ENCODE results near the gene GPC6.
A peak's percentile ranks its signal among the peaks of the same experiment; 100 is the strongest.

Gene GPC6

DNA sequence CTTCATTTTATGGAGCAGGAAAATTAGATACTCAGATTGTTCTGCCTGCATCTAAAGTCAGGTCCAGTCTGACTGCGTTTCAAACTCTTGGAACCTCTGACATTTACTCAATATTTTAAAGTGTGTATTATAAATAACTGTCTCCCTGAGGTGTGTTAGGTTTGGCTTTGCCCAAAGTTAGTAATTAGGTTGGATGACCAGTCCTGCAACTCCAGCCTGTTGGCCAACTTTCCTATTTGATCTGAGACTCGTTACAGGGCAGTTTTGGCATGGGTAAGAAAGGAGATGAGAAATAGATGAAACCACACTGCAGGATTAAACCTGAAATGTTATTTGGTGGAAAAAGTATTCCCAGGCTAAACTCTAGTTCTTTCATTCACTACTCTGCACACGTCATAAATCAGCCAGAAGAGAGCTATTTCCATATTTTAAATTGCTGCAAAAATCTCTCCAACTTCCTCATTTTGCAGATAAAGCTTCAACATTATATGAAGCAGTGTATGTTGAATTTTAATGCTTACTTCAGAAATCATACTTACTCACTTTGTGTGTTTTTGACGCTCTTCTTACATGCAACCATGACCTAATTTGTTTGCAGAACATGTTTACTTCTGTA lies 895.8 kb downstream of the GPC6 start:
- Histone ChIP-seq H3K4me3 (ENCODE audit: low read length) (no peak overlapping the region), H3K4me2 (ENCODE audit: low read length) (no peak overlapping the region), H3K27me3 (ENCODE audit: insufficient read depth, low read length, poor library complexity) (no peaks in the 10 kb centered on the region), H3K79me2 (ENCODE audit: control insufficient read depth, insufficient read depth, low read length) (no peaks in the 10 kb centered on the region), H2BK120ac (ENCODE audit: low read depth, low read length) (no peak overlapping the region), H3K56ac (ENCODE audit: low read length) (no peak overlapping the region), H3K18ac (ENCODE audit: low read length) (no peak overlapping the region), H3K36me3 (ENCODE audit: control insufficient read depth, insufficient read depth, low read length) (no peaks in the 10 kb centered on the region), H4K8ac (ENCODE audit: low read depth, low read length) (no peak overlapping the region), H3K4me1 (ENCODE audit: control insufficient read depth, low read depth, low read length) (no peaks in the 10 kb centered on the region), H2BK5ac (ENCODE audit: low read length) (no peak overlapping the region), H2AK5ac (ENCODE audit: low read length) (no peak overlapping the region), H3K9ac (ENCODE audit: low read length) (no peak overlapping the region), H3K4ac (ENCODE audit: low read depth, low read length) (no peak overlapping the region), H3K27ac (ENCODE audit: low read depth, low read length) (no peak overlapping the region), H4K5ac (ENCODE audit: low read length) (no peak overlapping the region), H3K23ac (ENCODE audit: low read length) (no peak overlapping the region), H3K79me1 (ENCODE audit: low read length) (no peaks in the 10 kb centered on the region), H2BK15ac (replicated peaks; ENCODE audit: low read depth) (no peak overlapping the region)
- DNase-seq: no peak
- no CpG with 5 or more reads among the region's 4 CpGs for WGBS (ENCODE audit: extremely low coverage, insufficient coverage, low lambda C conversion rate)

DNA sequence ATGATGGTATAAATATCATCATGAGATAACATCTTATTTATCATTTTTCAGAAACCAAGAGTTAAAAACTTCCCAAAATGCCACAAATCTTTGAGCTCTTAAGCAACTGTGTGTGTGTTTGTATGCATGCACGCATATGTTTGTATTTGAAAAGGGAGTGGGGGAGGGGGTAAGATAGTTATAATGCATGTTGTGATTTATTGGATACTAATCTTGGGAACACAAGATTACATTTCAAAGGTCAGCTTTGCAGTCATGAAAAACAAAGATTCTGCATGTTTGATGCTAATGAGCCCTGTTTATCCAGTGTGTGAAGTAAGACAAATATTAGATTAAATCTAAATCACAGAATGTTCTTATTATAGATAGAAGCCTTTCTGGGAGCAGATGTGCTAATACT lies 897.0 kb downstream of the GPC6 start:
- Histone ChIP-seq H2BK5ac (ENCODE audit: low read length) (no peak overlapping the region), H3K27me3 (ENCODE audit: insufficient read depth, low read length, poor library complexity) (no peaks in the 10 kb centered on the region), H3K79me1 (ENCODE audit: low read length) (no peaks in the 10 kb centered on the region), H2AK5ac (ENCODE audit: low read length) (no peak overlapping the region), H3K23ac (ENCODE audit: low read length) (no peak overlapping the region), H2BK15ac (replicated peaks; ENCODE audit: low read depth) (no peak overlapping the region), H3K4me1 (ENCODE audit: control insufficient read depth, low read depth, low read length) (no peaks in the 10 kb centered on the region), H3K4me3 (ENCODE audit: low read length) (no peak overlapping the region), H3K4me2 (ENCODE audit: low read length) (no peak overlapping the region), H3K18ac (ENCODE audit: low read length) (no peak overlapping the region), H3K79me2 (ENCODE audit: control insufficient read depth, insufficient read depth, low read length) (no peaks in the 10 kb centered on the region), H3K56ac (ENCODE audit: low read length) (no peak overlapping the region), H3K9ac (ENCODE audit: low read length) (no peak overlapping the region), H3K36me3 (ENCODE audit: control insufficient read depth, insufficient read depth, low read length) (no peaks in the 10 kb centered on the region), H3K27ac (ENCODE audit: low read depth, low read length) (no peak overlapping the region), H2BK120ac (ENCODE audit: low read depth, low read length) (no peak overlapping the region), H4K5ac (ENCODE audit: low read length) (no peak overlapping the region), H4K8ac (ENCODE audit: low read depth, low read length) (no peak overlapping the region), H3K4ac (ENCODE audit: low read depth, low read length) (no peak overlapping the region)
- DNase-seq: no peak
- no CpG with 5 or more reads among the region's 1 CpG for WGBS (ENCODE audit: extremely low coverage, insufficient coverage, low lambda C conversion rate)

DNA sequence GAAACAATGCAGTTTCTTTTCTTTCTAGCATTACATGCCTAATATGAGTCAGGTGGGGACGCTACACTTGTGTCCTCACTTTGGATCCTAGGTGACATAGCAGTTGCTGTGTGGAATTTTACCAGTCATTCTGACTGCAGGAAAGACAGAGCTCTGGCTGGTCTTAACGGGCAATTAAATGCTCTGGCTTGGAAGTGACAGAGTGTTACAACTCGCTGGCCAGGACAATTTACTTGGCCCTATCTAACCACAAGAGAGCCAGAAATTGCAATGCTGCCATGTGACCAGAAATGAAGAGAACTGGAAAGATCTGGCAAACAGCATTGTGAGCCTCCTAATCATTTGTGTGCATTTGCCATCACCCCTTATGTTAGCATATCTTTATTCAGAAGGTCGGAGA lies 901.8 kb downstream of the GPC6 start:
- Histone ChIP-seq H2BK5ac (ENCODE audit: low read length) (no peak overlapping the region), H2BK15ac (replicated peaks; ENCODE audit: low read depth) (no peak overlapping the region), H2BK120ac (ENCODE audit: low read depth, low read length) (no peak overlapping the region), H4K8ac (ENCODE audit: low read depth, low read length) (no peak overlapping the region), H3K23ac (ENCODE audit: low read length) (no peak overlapping the region), H3K18ac (ENCODE audit: low read length) (no peak overlapping the region), H4K5ac (ENCODE audit: low read length) (no peak overlapping the region), H3K79me1 (ENCODE audit: low read length) (no peaks in the 10 kb centered on the region), H3K27me3 (ENCODE audit: insufficient read depth, low read length, poor library complexity) (no peaks in the 10 kb centered on the region), H3K36me3 (ENCODE audit: control insufficient read depth, insufficient read depth, low read length) (no peaks in the 10 kb centered on the region), H2AK5ac (ENCODE audit: low read length) (no peak overlapping the region), H3K4me3 (ENCODE audit: low read length) (no peak overlapping the region), H3K56ac (ENCODE audit: low read length) (no peak overlapping the region), H3K4me1 (ENCODE audit: control insufficient read depth, low read depth, low read length) (no peaks in the 10 kb centered on the region), H3K79me2 (ENCODE audit: control insufficient read depth, insufficient read depth, low read length) (no peaks in the 10 kb centered on the region), H3K27ac (ENCODE audit: low read depth, low read length) (no peak overlapping the region), H3K4ac (ENCODE audit: low read depth, low read length) (no peak overlapping the region), H3K4me2 (ENCODE audit: low read length) (no peak overlapping the region), H3K9ac (ENCODE audit: low read length) (no peak overlapping the region)
- WGBS (ENCODE audit: extremely low coverage, insufficient coverage, low lambda C conversion rate): no CpG with 5 or more reads among the region's 4 CpGs
- DNase-seq: peak; percentile 45

DNA sequence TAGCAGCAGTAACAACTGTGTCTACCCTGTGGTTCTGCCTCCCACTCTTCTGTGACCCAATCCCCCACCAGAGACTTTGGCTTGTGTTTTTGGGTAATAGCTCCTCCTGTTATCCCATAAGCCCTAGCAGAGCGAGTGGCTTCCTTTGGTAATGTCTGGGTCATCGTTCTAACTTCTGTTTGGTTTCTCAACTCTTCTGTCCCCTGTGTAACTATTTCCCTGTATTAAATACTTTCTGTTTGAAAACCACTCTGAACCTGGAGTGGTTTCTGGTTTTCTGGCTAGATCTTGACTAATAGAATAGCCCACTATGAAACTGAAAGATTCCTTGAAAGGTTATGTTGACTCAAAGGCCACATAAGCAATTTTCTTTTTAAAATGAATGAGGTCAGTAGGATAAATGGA lies 902.9 kb downstream of the GPC6 start:
- H3K36me3 ChIP-seq (ENCODE audit: control insufficient read depth, insufficient read depth, low read length): no peaks in the 10 kb centered on the region
- H3K4me2 ChIP-seq (ENCODE audit: low read length): no peak overlapping the region
- H4K8ac ChIP-seq (ENCODE audit: low read depth, low read length): no peak overlapping the region
- H3K9ac ChIP-seq (ENCODE audit: low read length): no peak overlapping the region
- no peaks in the 10 kb centered on the region for H3K79me1 ChIP-seq (ENCODE audit: low read length)
- no CpG with 5 or more reads among the region's 2 CpGs for WGBS (ENCODE audit: extremely low coverage, insufficient coverage, low lambda C conversion rate)
- no peak overlapping the region for H3K4me3 ChIP-seq (ENCODE audit: low read length)
- H3K79me2 ChIP-seq (ENCODE audit: control insufficient read depth, insufficient read depth, low read length): no peaks in the 10 kb centered on the region
- H2BK5ac ChIP-seq (ENCODE audit: low read length): no peak overlapping the region
- H2BK15ac ChIP-seq (replicated peaks; ENCODE audit: low read depth): no peak overlapping the region
- no peak overlapping the region for H3K23ac ChIP-seq (ENCODE audit: low read length)
- no peaks in the 10 kb centered on the region for H3K27me3 ChIP-seq (ENCODE audit: insufficient read depth, low read length, poor library complexity)
- peak overlapping the region; percentile 20 for H3K18ac ChIP-seq (ENCODE audit: low read length)
- no peaks in the 10 kb centered on the region for H3K4me1 ChIP-seq (ENCODE audit: control insufficient read depth, low read depth, low read length)
- no peak overlapping the region for H4K5ac ChIP-seq (ENCODE audit: low read length)
- H3K4ac ChIP-seq (ENCODE audit: low read depth, low read length): no peak overlapping the region
- no peak overlapping the region for H2AK5ac ChIP-seq (ENCODE audit: low read length)
- DNase-seq: no peak
- H3K27ac ChIP-seq (ENCODE audit: low read depth, low read length): no peak overlapping the region
- H3K56ac ChIP-seq (ENCODE audit: low read length): no peak overlapping the region
- no peak overlapping the region for H2BK120ac ChIP-seq (ENCODE audit: low read depth, low read length)

DNA sequence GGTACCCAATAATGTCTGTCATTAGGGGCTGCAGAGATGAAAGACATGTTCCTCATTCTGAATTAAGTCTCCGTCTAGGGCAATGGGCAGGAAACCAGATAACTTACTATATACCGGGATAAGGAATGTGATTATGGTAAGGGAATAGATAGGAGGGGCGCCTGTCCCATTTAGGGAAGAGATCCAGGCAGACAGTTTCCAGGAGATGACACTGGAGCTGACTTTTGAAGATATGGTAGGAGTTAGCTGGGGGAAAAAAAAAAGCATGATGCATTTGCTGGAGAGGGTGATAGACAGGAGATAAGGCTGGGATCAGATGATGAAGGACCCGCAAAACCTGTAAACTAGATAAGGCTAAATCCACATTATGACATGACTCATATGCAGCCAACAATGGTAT lies 912.2 kb downstream of the GPC6 start:
- no peaks in the 10 kb centered on the region for H3K79me2 ChIP-seq (ENCODE audit: control insufficient read depth, insufficient read depth, low read length)
- no peak overlapping the region for H4K5ac ChIP-seq (ENCODE audit: low read length)
- H3K27ac ChIP-seq (ENCODE audit: low read depth, low read length): peak overlapping the region; percentile 61

DNA sequence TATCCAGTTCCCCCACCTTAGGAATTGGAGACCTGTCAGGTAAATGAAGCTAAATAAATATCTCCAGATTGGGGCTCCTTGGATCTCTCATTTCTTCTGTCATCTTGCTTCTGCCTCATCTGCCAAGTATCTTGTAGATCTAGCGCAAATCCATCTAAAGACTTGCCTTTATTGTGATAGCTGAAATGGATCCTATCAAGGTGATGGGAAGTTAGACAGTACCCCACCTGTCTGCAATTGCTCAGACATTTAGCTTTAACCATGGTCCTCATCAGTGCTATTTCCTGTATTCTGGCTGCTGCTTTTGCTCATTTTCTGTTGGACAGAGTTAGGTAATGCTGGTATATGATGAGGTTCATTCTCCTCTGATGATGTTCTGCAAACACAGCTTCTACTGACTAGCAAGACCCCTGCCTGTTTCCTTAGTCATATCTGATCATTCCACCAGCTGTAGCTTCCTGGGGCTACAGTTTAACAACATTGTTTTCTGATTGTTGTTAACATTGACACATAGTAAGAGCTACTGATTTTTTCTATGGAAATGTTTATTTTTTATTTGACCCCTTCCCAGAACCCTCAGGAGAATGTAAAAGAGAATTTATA lies 912.9 kb downstream of the GPC6 start:
- H2BK15ac ChIP-seq (replicated peaks; ENCODE audit: low read depth): no peak overlapping the region
- H3K4me2 ChIP-seq (ENCODE audit: low read length): no peak overlapping the region
- no peak overlapping the region for H3K4ac ChIP-seq (ENCODE audit: low read depth, low read length)
- peak overlapping the region; percentile 94 for H2BK5ac ChIP-seq (ENCODE audit: low read length)
- peak overlapping the region; percentile 58 for H2AK5ac ChIP-seq (ENCODE audit: low read length)
- H3K4me1 ChIP-seq (ENCODE audit: control insufficient read depth, low read depth, low read length): peaks cover 7% of the 10 kb centered on the region
- H3K27me3 ChIP-seq (ENCODE audit: insufficient read depth, low read length, poor library complexity): no peaks in the 10 kb centered on the region
- no peak overlapping the region for H3K4me3 ChIP-seq (ENCODE audit: low read length)
- peak overlapping the region; percentile 47 for H3K56ac ChIP-seq (ENCODE audit: low read length)
- WGBS (ENCODE audit: extremely low coverage, insufficient coverage, low lambda C conversion rate): no CpG with 5 or more reads among the region's 1 CpG
- DNase-seq: peak; percentile 74
- no peak overlapping the region for H4K5ac ChIP-seq (ENCODE audit: low read length)
- H3K27ac ChIP-seq (ENCODE audit: low read depth, low read length): peak overlapping the region; percentile 69
- H3K18ac ChIP-seq (ENCODE audit: low read length): peak overlapping the region; percentile 16
- no peak overlapping the region for H3K9ac ChIP-seq (ENCODE audit: low read length)
- H3K79me1 ChIP-seq (ENCODE audit: low read length): no peaks in the 10 kb centered on the region
- H2BK120ac ChIP-seq (ENCODE audit: low read depth, low read length): peak overlapping the region; percentile 86
- no peaks in the 10 kb centered on the region for H3K79me2 ChIP-seq (ENCODE audit: control insufficient read depth, insufficient read depth, low read length)
- no peaks in the 10 kb centered on the region for H3K36me3 ChIP-seq (ENCODE audit: control insufficient read depth, insufficient read depth, low read length)
- no peak overlapping the region for H3K23ac ChIP-seq (ENCODE audit: low read length)
- H4K8ac ChIP-seq (ENCODE audit: low read depth, low read length): no peak overlapping the region

More for the DNA sequence above, 912.2 kb downstream of the GPC6 start:
- Histone ChIP-seq H3K18ac (ENCODE audit: low read length) (no peak overlapping the region), H3K36me3 (ENCODE audit: control insufficient read depth, insufficient read depth, low read length) (no peaks in the 10 kb centered on the region), H2BK120ac (ENCODE audit: low read depth, low read length) (no peak overlapping the region), H2AK5ac (ENCODE audit: low read length) (no peak overlapping the region), H3K56ac (ENCODE audit: low read length) (no peak overlapping the region), H2BK5ac (ENCODE audit: low read length) (peak overlapping the region; percentile 14), H2BK15ac (replicated peaks; ENCODE audit: low read depth) (no peak overlapping the region), H3K4me1 (ENCODE audit: control insufficient read depth, low read depth, low read length) (peaks cover 7% of the 10 kb centered on the region), H3K23ac (ENCODE audit: low read length) (no peak overlapping the region), H3K4me2 (ENCODE audit: low read length) (no peak overlapping the region), H3K27me3 (ENCODE audit: insufficient read depth, low read length, poor library complexity) (no peaks in the 10 kb centered on the region), H3K79me1 (ENCODE audit: low read length) (no peaks in the 10 kb centered on the region), H3K4me3 (ENCODE audit: low read length) (no peak overlapping the region), H3K4ac (ENCODE audit: low read depth, low read length) (no peak overlapping the region), H3K9ac (ENCODE audit: low read length) (no peak overlapping the region), H4K8ac (ENCODE audit: low read depth, low read length) (no peak overlapping the region)
- peak; percentile 93 for DNase-seq
- no CpG with 5 or more reads among the region's 4 CpGs for WGBS (ENCODE audit: extremely low coverage, insufficient coverage, low lambda C conversion rate)

All from mesendoderm (in vitro differentiated cells).